ENCODE measurements around the gene SLC51A. TPM values are rescaled to one million over a fixed set of nuclear protein-coding genes. Genes with fewer than 3 reads are reported as not detected.

SLC51A gene
- total and polyA plus RNA-seq, 2 of the 13 experiments (the other 11 are each of a cell fraction or from before 2014, with no cell fraction given), result 4.3 to 48.8 TPM

DNA sequence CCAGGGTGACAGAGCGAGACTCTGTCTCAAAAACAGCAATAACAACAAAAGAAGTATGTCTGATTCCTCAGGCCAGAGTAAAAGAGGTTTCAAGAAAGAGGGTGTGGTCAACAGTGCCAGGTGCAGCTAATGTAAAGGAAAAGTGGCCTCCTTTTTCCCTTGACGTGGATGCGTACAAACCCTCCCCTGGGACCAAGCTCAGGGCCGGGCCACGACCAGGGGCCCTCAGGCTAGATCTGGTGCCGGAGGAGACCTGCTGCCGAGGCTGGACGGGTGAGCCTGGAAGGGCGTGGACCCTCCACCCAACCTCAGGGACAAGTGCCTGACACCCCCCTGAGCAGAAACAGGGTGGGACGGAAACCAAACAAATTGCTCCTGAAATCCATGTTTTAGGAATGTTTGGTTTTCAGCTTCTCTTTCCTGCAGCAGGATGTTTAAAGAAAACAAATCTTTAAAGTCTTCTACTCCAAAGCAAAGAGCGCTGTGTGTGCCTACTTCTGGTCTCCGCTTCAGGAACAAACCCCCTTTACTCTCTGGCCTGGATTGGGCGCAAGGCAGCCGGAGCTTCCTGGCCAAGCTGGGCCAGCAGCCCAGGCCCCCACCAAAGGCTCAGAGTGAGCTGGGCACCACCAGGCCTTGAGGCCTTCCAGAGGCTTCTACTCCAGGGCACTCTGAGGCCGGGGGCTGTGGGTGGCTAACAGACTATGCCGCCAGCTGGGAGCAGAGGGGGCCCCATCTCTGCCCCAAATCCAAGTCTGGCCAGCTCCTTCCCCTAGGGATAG lies 26.6 kb upstream of the SLC51A start (continued):
- TF ChIP-seq, protein P1, sequence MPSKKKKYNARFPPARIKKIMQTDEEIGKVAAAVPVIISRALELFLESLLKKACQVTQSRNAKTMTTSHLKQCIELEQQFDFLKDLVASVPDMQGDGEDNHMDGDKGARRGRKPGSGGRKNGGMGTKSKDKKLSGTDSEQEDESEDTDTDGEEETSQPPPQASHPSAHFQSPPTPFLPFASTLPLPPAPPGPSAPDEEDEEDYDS (CRISPR knock-in tag; IDR thresholded peaks at IDR 0.05), result no peak
- TF ChIP-seq SRY (CRISPR knock-in tag; IDR thresholded peaks at IDR 0.05) (no peak), HOXD1 (CRISPR knock-in tag; IDR thresholded peaks at IDR 0.05) (no peak), ZMYM2 (CRISPR knock-in tag; IDR thresholded peaks at IDR 0.05) (no peak), MED1 (CRISPR knock-in tag; IDR thresholded peaks at IDR 0.05) (0 out of 2 replicates have a peak, but pooled peaks have one; percentile 25), RCOR2 (CRISPR knock-in tag; IDR thresholded peaks at IDR 0.05) (no peak), ZNF235 (CRISPR knock-in tag; IDR thresholded peaks at IDR 0.05; ENCODE audit: borderline replicate concordance) (no peak), CAMTA2 (CRISPR knock-in tag; IDR thresholded peaks at IDR 0.05; ENCODE audit: borderline replicate concordance) (no peak), ZFX (CRISPR knock-in tag; IDR thresholded peaks at IDR 0.05; ENCODE audit: low read depth) (peak; percentile 80), ZNF772 (CRISPR knock-in tag; IDR thresholded peaks at IDR 0.05) (no peak), TRIM24 (CRISPR knock-in tag; IDR thresholded peaks at IDR 0.05) (no peak), KLF15 (CRISPR knock-in tag; IDR thresholded peaks at IDR 0.05; ENCODE audit: borderline replicate concordance) (no peak), GTF3A (CRISPR knock-in tag; conservative IDR thresholded peaks at IDR 0.05) (no peak), NFKBIZ (CRISPR knock-in tag; IDR thresholded peaks at IDR 0.05) (no peak), HNRNPH1 (optimal IDR thresholded peaks at IDR 0.05; ENCODE audit: low read depth, low read length) (no peak), ZKSCAN5 (CRISPR knock-in tag; IDR thresholded peaks at IDR 0.05) (no peak), CHCHD3 (CRISPR knock-in tag; IDR thresholded peaks at IDR 0.05) (no peak), RXRA (CRISPR knock-in tag; IDR thresholded peaks at IDR 0.05) (no peak), ZBTB7A (CRISPR knock-in tag; IDR thresholded peaks at IDR 0.05) (0 out of 2 replicates have a peak, but pooled peaks have one; percentile 17), PCBP2 (optimal IDR thresholded peaks at IDR 0.05; ENCODE audit: low read depth, low read length, poor library complexity, severe bottlenecking) (no peak), ZNF30 (CRISPR knock-in tag; IDR thresholded peaks at IDR 0.05) (no peak)
- TF ChIP-seq, protein P2, sequence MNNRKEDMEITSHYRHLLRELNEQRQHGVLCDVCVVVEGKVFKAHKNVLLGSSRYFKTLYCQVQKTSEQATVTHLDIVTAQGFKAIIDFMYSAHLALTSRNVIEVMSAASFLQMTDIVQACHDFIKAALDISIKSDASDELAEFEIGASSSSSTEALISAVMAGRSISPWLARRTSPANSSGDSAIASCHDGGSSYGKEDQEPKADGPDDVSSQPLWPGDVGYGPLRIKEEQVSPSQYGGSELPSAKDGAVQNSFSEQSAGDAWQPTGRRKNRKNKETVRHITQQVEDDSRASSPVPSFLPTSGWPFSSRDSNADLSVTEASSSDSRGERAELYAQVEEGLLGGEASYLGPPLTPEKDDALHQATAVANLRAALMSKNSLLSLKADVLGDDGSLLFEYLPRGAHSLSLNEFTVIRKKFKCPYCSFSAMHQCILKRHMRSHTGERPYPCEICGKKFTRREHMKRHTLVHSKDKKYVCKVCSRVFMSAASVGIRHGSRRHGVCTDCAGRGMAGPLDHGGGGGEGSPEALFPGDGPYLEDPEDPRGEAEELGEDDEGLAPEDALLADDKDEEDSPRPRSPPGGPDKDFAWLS (CRISPR knock-in tag; IDR thresholded peaks at IDR 0.05; ENCODE audit: borderline replicate concordance), result no peak
- TF ChIP-seq, protein P3, sequence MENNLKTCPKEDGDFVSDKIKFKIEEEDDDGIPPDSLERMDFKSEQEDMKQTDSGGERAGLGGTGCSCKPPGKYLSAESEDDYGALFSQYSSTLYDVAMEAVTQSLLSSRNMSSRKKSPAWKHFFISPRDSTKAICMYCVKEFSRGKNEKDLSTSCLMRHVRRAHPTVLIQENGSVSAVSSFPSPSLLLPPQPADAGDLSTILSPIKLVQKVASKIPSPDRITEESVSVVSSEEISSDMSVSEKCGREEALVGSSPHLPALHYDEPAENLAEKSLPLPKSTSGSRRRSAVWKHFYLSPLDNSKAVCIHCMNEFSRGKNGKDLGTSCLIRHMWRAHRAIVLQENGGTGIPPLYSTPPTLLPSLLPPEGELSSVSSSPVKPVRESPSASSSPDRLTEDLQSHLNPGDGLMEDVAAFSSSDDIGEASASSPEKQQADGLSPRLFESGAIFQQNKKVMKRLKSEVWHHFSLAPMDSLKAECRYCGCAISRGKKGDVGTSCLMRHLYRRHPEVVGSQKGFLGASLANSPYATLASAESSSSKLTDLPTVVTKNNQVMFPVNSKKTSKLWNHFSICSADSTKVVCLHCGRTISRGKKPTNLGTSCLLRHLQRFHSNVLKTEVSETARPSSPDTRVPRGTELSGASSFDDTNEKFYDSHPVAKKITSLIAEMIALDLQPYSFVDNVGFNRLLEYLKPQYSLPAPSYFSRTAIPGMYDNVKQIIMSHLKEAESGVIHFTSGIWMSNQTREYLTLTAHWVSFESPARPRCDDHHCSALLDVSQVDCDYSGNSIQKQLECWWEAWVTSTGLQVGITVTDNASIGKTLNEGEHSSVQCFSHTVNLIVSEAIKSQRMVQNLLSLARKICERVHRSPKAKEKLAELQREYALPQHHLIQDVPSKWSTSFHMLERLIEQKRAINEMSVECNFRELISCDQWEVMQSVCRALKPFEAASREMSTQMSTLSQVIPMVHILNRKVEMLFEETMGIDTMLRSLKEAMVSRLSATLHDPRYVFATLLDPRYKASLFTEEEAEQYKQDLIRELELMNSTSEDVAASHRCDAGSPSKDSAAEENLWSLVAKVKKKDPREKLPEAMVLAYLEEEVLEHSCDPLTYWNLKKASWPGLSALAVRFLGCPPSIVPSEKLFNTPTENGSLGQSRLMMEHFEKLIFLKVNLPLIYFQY (CRISPR knock-in tag; IDR thresholded peaks at IDR 0.05; ENCODE audit: borderline replicate concordance), result no peak
- TF ChIP-seq, protein P4, sequence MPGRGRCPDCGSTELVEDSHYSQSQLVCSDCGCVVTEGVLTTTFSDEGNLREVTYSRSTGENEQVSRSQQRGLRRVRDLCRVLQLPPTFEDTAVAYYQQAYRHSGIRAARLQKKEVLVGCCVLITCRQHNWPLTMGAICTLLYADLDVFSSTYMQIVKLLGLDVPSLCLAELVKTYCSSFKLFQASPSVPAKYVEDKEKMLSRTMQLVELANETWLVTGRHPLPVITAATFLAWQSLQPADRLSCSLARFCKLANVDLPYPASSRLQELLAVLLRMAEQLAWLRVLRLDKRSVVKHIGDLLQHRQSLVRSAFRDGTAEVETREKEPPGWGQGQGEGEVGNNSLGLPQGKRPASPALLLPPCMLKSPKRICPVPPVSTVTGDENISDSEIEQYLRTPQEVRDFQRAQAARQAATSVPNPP (CRISPR knock-in tag; IDR thresholded peaks at IDR 0.05), result no peak
